MG63 (cell line): ENCODE data around the gene C19orf33. TPM values are rescaled to one million over a fixed set of nuclear protein-coding genes. Genes with fewer than 3 reads are reported as not detected.

ENCODE experiments used
- DNase-seq: peaks from one replicate; pipeline ENCODE4 v3.0.0-alpha.2; 2020
- H3K27me3 ChIP-seq: fragments of 250-450 bp; sonication (Bioruptor Pico); 2 replicates; pipeline ENCODE4 v1.5.1; 2020; ENCODE audit warnings: mild to moderate bottlenecking, moderate library complexity
- H3K36me3 ChIP-seq: fragments of 250-450 bp; sonication (Bioruptor Pico); 2 replicates; pipeline ENCODE4 v1.5.1; 2020; ENCODE audit warnings: mild to moderate bottlenecking, moderate library complexity
- H3K4me3 ChIP-seq: fragments of 250-450 bp; sonication (Bioruptor Pico); 2 replicates; pipeline ENCODE4 v1.5.1; 2020; ENCODE audit warnings: mild to moderate bottlenecking, moderate library complexity
- H3K9me3 ChIP-seq: fragments of 250-450 bp; sonication (Bioruptor Pico); 2 replicates; pipeline ENCODE4 v1.5.1; 2020; ENCODE audit warnings: mild to moderate bottlenecking, moderate library complexity
- total RNA-seq: library from RNA; depleted of rRNA; stranded (reverse); fragments of >200 nt; shearing (Covaris generic); gene quantifications from 2 replicates; pipeline ENCODE4 v1.2.3, GENCODE V29; 2014; ENCODE audit warnings: low replicate concordance; rRNA removed

Gene C19orf33
- total RNA-seq, 1 experiment from 2014 or later, result not detected

DNA sequence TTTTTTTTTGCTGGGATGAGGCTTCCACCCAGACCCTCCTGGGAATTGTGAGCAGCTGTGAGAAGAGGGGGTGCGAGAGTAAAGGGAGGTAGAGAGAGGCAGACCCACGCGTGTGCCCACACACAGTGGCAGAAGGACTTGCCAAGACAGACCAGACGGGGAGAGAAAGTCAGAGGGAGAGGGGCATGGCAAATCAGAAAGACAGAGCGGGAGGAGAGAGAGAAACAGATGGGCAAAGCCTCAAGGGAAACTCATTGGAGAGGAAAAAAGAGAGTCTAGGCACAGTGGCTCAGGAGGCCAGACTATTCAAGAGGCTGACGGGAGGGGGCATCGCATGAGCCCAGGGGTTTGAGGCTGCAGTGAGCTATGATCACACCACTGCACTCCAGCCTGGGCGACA is 48.6 kb downstream of the C19orf33 start:
- H3K27me3 ChIP-seq, result peaks cover 11% of the 10 kb centered on the region; the same call in 1 of the 2 replicates
- no peak for DNase-seq
- H3K4me3 ChIP-seq, result no peak overlapping the region

More for the DNA sequence above, 48.6 kb downstream of the C19orf33 start:
- no peaks in the 10 kb centered on the region for H3K36me3 ChIP-seq
- no peaks in the 10 kb centered on the region for H3K9me3 ChIP-seq

Other genes starting within 250 kb of the C19orf33 start
- 6.9 and 7.0 TPM in 2 replicates for gene DPF1, start 80.0 kb upstream of the C19orf33 start, total RNA-seq
- 1.0 TPM in 1 of 2 replicates, not detected in the other for gene PPP1R14A, start 47.9 kb upstream of the C19orf33 start, total RNA-seq
- 1.8 and 7.7 TPM in 2 replicates for gene SPINT2, start 39.7 kb upstream of the C19orf33 start, total RNA-seq
- 192 and 294 TPM in 2 replicates for gene YIF1B, start 11.7 kb downstream of the C19orf33 start, total RNA-seq
- gene KCNK6, start 15.6 kb downstream of the C19orf33 start, total RNA-seq, result 6.6 and 9.7 TPM in 2 replicates
- 0.25 and 2.3 TPM in 2 replicates for gene CATSPERG, start 31.6 kb downstream of the C19orf33 start, total RNA-seq
- gene PSMD8, start 70.3 kb downstream of the C19orf33 start, total RNA-seq, result 509 and 658 TPM in 2 replicates
- gene GGN, start 83.8 kb downstream of the C19orf33 start, total RNA-seq, result not detected in 2 replicates
- gene SPRED3, start 84.4 kb downstream of the C19orf33 start, total RNA-seq, result 0.49 and 4.5 TPM in 2 replicates
- gene FAM98C, start 98.8 kb downstream of the C19orf33 start, total RNA-seq, result 12.7 and 15.3 TPM in 2 replicates
- gene RASGRP4, start 122.0 kb downstream of the C19orf33 start, total RNA-seq, result not detected in 2 replicates
- gene RYR1, start 129.4 kb downstream of the C19orf33 start, total RNA-seq, result not detected in 2 replicates